H9 (cell line): Measurements from ENCODE around the gene APLN. TPM values are rescaled to one million over a fixed set of nuclear protein-coding genes. Genes with fewer than 3 reads are reported as not detected.

Source experiments
- DNase-seq: peaks from one replicate; pipeline ENCODE4 v3.0.0-alpha.2; 2017
- H2AFZ ChIP-seq: one replicate; pipeline ENCODE4 v1.6.1; 2013; ENCODE audit warnings: mild to moderate bottlenecking, low read length, control low read depth, moderate library complexity
- H2AK5ac ChIP-seq: 2 replicates; pipeline ENCODE4 v1.6.1; 2013; ENCODE audit warnings: low read length, control low read depth, mixed read lengths; ENCODE audit not compliant: insufficient read length
- H2BK120ac ChIP-seq: one replicate; pipeline ENCODE4 v1.6.1; 2013; ENCODE audit warnings: low read depth, mild to moderate bottlenecking, low read length, control low read depth, inconsistent platforms; ENCODE audit not compliant: poor library complexity, severe bottlenecking
- H2BK12ac ChIP-seq: 2 replicates; pipeline ENCODE4 v1.6.1; 2013; ENCODE audit warnings: low read length, control low read depth, mixed read lengths, low read depth; ENCODE audit not compliant: insufficient read length
- H2BK15ac ChIP-seq: 2 replicates; pipeline ENCODE4 v1.6.1; 2013; ENCODE audit warnings: low read depth, low read length, control low read depth
- H2BK20ac ChIP-seq: one replicate; pipeline ENCODE4 v1.6.1; 2013; ENCODE audit warnings: low read depth, mild to moderate bottlenecking, low read length, control low read depth, inconsistent platforms; ENCODE audit not compliant: poor library complexity, severe bottlenecking
- H2BK5ac ChIP-seq: 2 replicates; pipeline ENCODE4 v1.6.1; 2013; ENCODE audit warnings: low read length, control low read depth, mixed read lengths; ENCODE audit not compliant: insufficient read length
- H3K14ac ChIP-seq: 2 replicates; pipeline ENCODE4 v1.6.1; 2013; ENCODE audit warnings: low read length, control low read depth; ENCODE audit not compliant: insufficient read depth
- H3K18ac ChIP-seq: 2 replicates; pipeline ENCODE4 v1.6.1; 2013; ENCODE audit warnings: low read depth, mild to moderate bottlenecking, mixed read lengths, low read length, control low read depth; ENCODE audit not compliant: insufficient read length
- H3K23ac ChIP-seq: 2 replicates; pipeline ENCODE4 v1.6.1; 2013; ENCODE audit warnings: low read length, control low read depth, mixed read lengths, low read depth; ENCODE audit not compliant: insufficient read length
- H3K23me2 ChIP-seq: 2 replicates; pipeline ENCODE4 v1.6.1; 2013; ENCODE audit warnings: low read depth, mild to moderate bottlenecking, mixed read lengths, low read length, control low read depth; ENCODE audit not compliant: insufficient read length, poor library complexity, severe bottlenecking
- H3K27ac ChIP-seq: 2 replicates; pipeline ENCODE4 v1.5.1; 2013; ENCODE audit warnings: low read length, control low read depth, mixed read lengths, low read depth; ENCODE audit not compliant: insufficient read length
- H3K27me3 ChIP-seq: 2 replicates; pipeline ENCODE4 v1.6.1; 2013; ENCODE audit warnings: low read length, control low read depth, inconsistent platforms; ENCODE audit not compliant: insufficient read depth
- H3K4ac ChIP-seq: 2 replicates; pipeline ENCODE4 v1.6.1; 2013; ENCODE audit warnings: low read depth, mild to moderate bottlenecking, control low read depth, inconsistent platforms, low read length, moderate library complexity
- H3K4me1 ChIP-seq: 2 replicates; pipeline ENCODE4 v1.6.1; 2013; ENCODE audit warnings: low read length, control low read depth, inconsistent platforms; ENCODE audit not compliant: insufficient read depth
- H3K4me2 ChIP-seq: 2 replicates; pipeline ENCODE4 v1.6.1; 2013; ENCODE audit warnings: low read length, control low read depth, mixed read lengths; ENCODE audit not compliant: insufficient read length, insufficient read depth
- H3K56ac ChIP-seq: 2 replicates; pipeline ENCODE4 v1.6.1; 2013; ENCODE audit warnings: low read depth, mild to moderate bottlenecking, mixed read lengths, low read length, control low read depth; ENCODE audit not compliant: insufficient read length
- H3K79me1 ChIP-seq: 2 replicates; pipeline ENCODE4 v1.6.1; 2013; ENCODE audit warnings: low read depth, mild to moderate bottlenecking, moderate library complexity, low read length, control low read depth, inconsistent platforms; ENCODE audit not compliant: insufficient read depth, poor library complexity, severe bottlenecking
- H3K79me2 ChIP-seq: 2 replicates; pipeline ENCODE4 v1.6.1; 2013; ENCODE audit warnings: low read length, control low read depth, inconsistent platforms; ENCODE audit not compliant: insufficient read depth
- H3K9ac ChIP-seq: 2 replicates; pipeline ENCODE4 v1.6.1; 2013; ENCODE audit warnings: low read length, control low read depth, mixed read lengths; ENCODE audit not compliant: insufficient read length; ENCODE audit errors: extremely low read depth
- H3K9me3 ChIP-seq: one replicate; pipeline ENCODE4 v1.6.1; 2013; ENCODE audit warnings: low read depth, low read length, inconsistent platforms; ENCODE audit not compliant: control insufficient read depth
- H3T11ph ChIP-seq: one replicate; pipeline ENCODE4 v1.6.1; 2013; ENCODE audit warnings: mild to moderate bottlenecking, low read length, control low read depth, inconsistent platforms
- H4K20me1 ChIP-seq: one replicate; pipeline ENCODE4 v1.6.1; 2013; ENCODE audit not compliant: control insufficient read depth, insufficient read length, insufficient read depth
- H4K5ac ChIP-seq: 2 replicates; pipeline ENCODE4 v1.6.1; 2013; ENCODE audit warnings: low read depth, mild to moderate bottlenecking, mixed read lengths, low read length, control low read depth; ENCODE audit not compliant: insufficient read length
- H4K8ac ChIP-seq: replicated peaks from 2 replicates; pipeline ENCODE4 v1.6.1; 2013; ENCODE audit warnings: low read length, control low read depth, mixed read lengths, low read depth; ENCODE audit not compliant: insufficient read length
- H4K91ac ChIP-seq: 2 replicates; pipeline ENCODE4 v1.6.1; 2013; ENCODE audit warnings: low read depth, mild to moderate bottlenecking, moderate library complexity, mixed read lengths, low read length, control low read depth; ENCODE audit not compliant: insufficient read length
- H3K27ac Mint-ChIP-seq, 3 experiments: 2 replicates in 2 of 3; 3 replicates in 1 of 3; pipeline ENCODE4 v1.8.0; 2020 to 2021; ENCODE audit warnings: mixed read lengths in 3 of 3, mild to moderate bottlenecking in 1 of 3, moderate library complexity in 1 of 3
- H3K27me3 Mint-ChIP-seq: 2 replicates; pipeline ENCODE4 v1.8.0; 2021; ENCODE audit warnings: low read depth, mild to moderate bottlenecking, moderate library complexity, mixed read lengths
- H3K36me3 Mint-ChIP-seq, 3 experiments: 2 replicates in 2 of 3; 3 replicates in 1 of 3; pipeline ENCODE4 v1.8.0; 2020 to 2021; ENCODE audit warnings: low read depth in 3 of 3, mixed read lengths in 3 of 3; ENCODE audit not compliant: insufficient read depth in 1 of 3
- H3K4me1 Mint-ChIP-seq, 2 experiments: 2 replicates each; pipeline ENCODE4 v1.8.0; 2020; ENCODE audit warnings: mixed read lengths in 2 of 2
- H3K4me3 Mint-ChIP-seq, 2 experiments: 2 replicates in 1 of 2; 3 replicates in 1 of 2; pipeline ENCODE4 v1.8.0; 2020 to 2021; ENCODE audit warnings: mild to moderate bottlenecking in 2 of 2, mixed read lengths in 2 of 2, moderate library complexity in 1 of 2
- H3K9me3 Mint-ChIP-seq, 2 experiments: 2 replicates in 1 of 2; 3 replicates in 1 of 2; pipeline ENCODE4 v1.8.0; 2020; ENCODE audit warnings: mild to moderate bottlenecking in 2 of 2, mixed read lengths in 2 of 2, moderate library complexity in 1 of 2
- CTCF ChIP-seq: fragments of 200-600 bp; sonication (generic); conservative IDR thresholded peaks from 3 replicates; pipeline ENCODE4 v1.8.0; 2021; ENCODE audit warnings: antibody characterized with exemption, mild to moderate bottlenecking
- WGBS: extraction: QIAGEN DNeasy Blood & Tissue Kit; methylation state at CpG from one replicate; pipeline ENCODE4 v1.1.7; 2013; ENCODE audit warnings: missing lambda C conversion rate, low lambda C conversion rate, mixed read lengths; ENCODE audit not compliant: insufficient read length; ENCODE audit errors: extremely low coverage; 5-methylcytosine and 5-hydroxymethylcytosine counted together
- total RNA-seq: library from RNA; stranded (reverse); gene quantifications from 2 replicates; pipeline ENCODE4 v1.2.1, GENCODE V29; 2021

APLN gene
- total RNA-seq, 1 experiment from 2014 or later, result 0.24 TPM

GRCh38 chrX:129689796-129690195 is 35.0 kb upstream of the APLN start:
- Mint-ChIP-seq H3K36me3 (peaks cover 0 to 2% (median 0%) of the 10 kb centered on the region in 3 experiments; a peak in 2 of 7 replicates), H3K9me3 (peaks cover 0 to 49% of the 10 kb centered on the region in 2 experiments; a peak in 3 of 5 replicates), H3K27me3 (peaks cover 1% of the 10 kb centered on the region), H3K27ac (no peak overlapping the region), H3K4me1 (peaks cover 17 to 28% of the 10 kb centered on the region in 2 experiments), H3K4me3 (no peak overlapping the region)
- H3K27ac ChIP-seq, result no peak overlapping the region
- DNase-seq, result no peak
- no peak overlapping the region for H2BK20ac ChIP-seq
- no peak overlapping the region for H2BK15ac ChIP-seq
- no peak overlapping the region for H2AK5ac ChIP-seq
- no peak overlapping the region for H2BK120ac ChIP-seq
- H3K14ac ChIP-seq, result no peak overlapping the region
- H4K8ac ChIP-seq, result no peak overlapping the region
- H3K9me3 ChIP-seq, result no peaks in the 10 kb centered on the region
- H3K4me1 ChIP-seq, result peaks cover 3% of the 10 kb centered on the region; the same call in 1 of the 2 replicates
- no peaks in the 10 kb centered on the region for H3K23me2 ChIP-seq
- H4K91ac ChIP-seq, result no peak overlapping the region
- H4K20me1 ChIP-seq, result no peaks in the 10 kb centered on the region
- TF ChIP-seq CTCF, result no peak
- no peak overlapping the region for H3K4me2 ChIP-seq
- H3K56ac ChIP-seq, result no peak overlapping the region
- no CpG with 5 or more reads among the region's 5 CpGs for WGBS
- no peak overlapping the region for H3K18ac ChIP-seq
- no peak overlapping the region for H3K9ac ChIP-seq
- no peak overlapping the region for H3T11ph ChIP-seq
- H2BK12ac ChIP-seq, result no peak overlapping the region
- H3K79me1 ChIP-seq, result no peaks in the 10 kb centered on the region
- no peaks in the 10 kb centered on the region for H3K79me2 ChIP-seq
- H3K27me3 ChIP-seq, result no peaks in the 10 kb centered on the region
- H4K5ac ChIP-seq, result no peak overlapping the region
- H3K4ac ChIP-seq, result no peak overlapping the region
- no peak overlapping the region for H2AFZ ChIP-seq
- no peak overlapping the region for H2BK5ac ChIP-seq
- H3K23ac ChIP-seq, result no peak overlapping the region
